COR-L47 (cell line): Measurements from ENCODE around the gene BAZ1B.
"Not testable (repeated sequence)": the region's sequence is repeated elsewhere in the genome, so short reads cannot be mapped to it uniquely, and the experiment has no call there.

ENCODE experiments used
- DNase-seq: peaks from one replicate; lab custom pipeline; 2025; lab: John Stamatoyannopoulos, UW

Gene BAZ1B

GRCh38 chr7:73426016-73426415 is 96.1 kb downstream of the BAZ1B start:
- DNase-seq, result no peak

GRCh38 chr7:73425356-73425983 is 96.6 kb downstream of the BAZ1B start:
- no peak for DNase-seq

- no peak for DNase-seq
These were observed 97.6 kb downstream of the BAZ1B start for GRCh38 chr7:73424489-73424885.

- no peak for DNase-seq
These were observed 98.3 kb downstream of the BAZ1B start for GRCh38 chr7:73423519-73424488.

GRCh38 chr7:73420610-73421009 is 101.5 kb downstream of the BAZ1B start:
- DNase-seq, result not testable (repeated sequence)

GRCh38 chr7:73420016-73420415 is 102.1 kb downstream of the BAZ1B start:
- DNase-seq, result peak; percentile 68

GRCh38 chr7:73418113-73418703 is 103.9 kb downstream of the BAZ1B start:
- DNase-seq, result no peak

- DNase-seq, result not testable (repeated sequence)
These were observed 111.5 kb downstream of the BAZ1B start for GRCh38 chr7:73410541-73411131.

GRCh38 chr7:73404860-73405259 is 117.2 kb downstream of the BAZ1B start:
- DNase-seq, result not testable (repeated sequence)

- not testable (repeated sequence) for DNase-seq
These were observed 122.7 kb downstream of the BAZ1B start for GRCh38 chr7:73399185-73400050.

- no peak for DNase-seq
These were observed 124.4 kb downstream of the BAZ1B start for GRCh38 chr7:73397521-73398281.

GRCh38 chr7:73395538-73396503 is 126.3 kb downstream of the BAZ1B start:
- DNase-seq, result no peak

GRCh38 chr7:73394422-73394821 is 127.7 kb downstream of the BAZ1B start:
- no peak for DNase-seq

- no peak for DNase-seq
These were observed 130.7 kb downstream of the BAZ1B start for GRCh38 chr7:73391396-73391795.
